ENCODE results near the gene PPP1R15B.

Gene PPP1R15B

GRCh38 chr1:204419064-204419403 is 7.4 kb upstream of the PPP1R15B start:
- no peak for DNase-seq

DNA sequence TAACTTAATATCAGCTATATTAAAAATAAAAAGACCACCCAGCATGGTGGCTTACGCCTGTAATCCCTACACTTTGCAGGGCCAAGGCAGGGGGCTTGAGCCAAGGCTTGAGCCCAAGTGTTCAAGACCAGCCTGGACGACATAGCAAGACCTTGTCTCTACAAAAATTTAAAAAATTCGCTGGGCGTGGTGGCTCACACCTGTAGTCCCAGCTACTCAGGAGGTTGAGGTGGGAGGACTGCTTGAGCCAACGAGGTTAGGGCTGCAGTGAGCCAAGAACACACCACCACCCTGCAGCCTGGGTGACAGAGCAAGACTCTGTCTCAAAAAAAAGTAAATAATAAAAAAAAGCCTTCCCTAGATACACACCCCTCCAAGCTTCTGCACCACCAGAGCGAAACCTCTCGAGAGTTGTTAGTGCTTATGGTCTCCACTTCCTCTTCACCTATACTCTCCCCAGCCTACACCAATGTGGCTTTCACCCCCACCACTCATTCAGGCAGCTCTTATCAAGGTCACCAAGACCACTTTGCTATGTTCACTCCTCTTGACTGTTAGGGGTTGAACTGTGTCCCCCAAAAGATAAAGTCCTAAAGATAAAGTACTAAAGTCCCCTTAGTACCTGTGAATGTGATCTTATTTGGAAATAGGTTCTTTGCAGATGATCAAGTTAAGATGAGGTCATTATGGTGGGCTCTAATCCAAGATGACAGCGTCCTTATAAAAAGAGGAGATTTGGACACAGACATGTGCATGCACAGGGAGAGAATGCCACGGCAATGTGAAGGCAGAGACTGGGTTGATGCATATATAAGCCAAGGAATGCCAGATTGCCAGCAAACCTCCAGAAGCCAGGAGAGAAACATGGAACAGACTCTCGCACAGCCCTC is 6.8 kb upstream of the PPP1R15B start:
- no peak for DNase-seq

GRCh38 chr1:204417074-204417997 is 5.7 kb upstream of the PPP1R15B start:
- no peak for DNase-seq

DNA sequence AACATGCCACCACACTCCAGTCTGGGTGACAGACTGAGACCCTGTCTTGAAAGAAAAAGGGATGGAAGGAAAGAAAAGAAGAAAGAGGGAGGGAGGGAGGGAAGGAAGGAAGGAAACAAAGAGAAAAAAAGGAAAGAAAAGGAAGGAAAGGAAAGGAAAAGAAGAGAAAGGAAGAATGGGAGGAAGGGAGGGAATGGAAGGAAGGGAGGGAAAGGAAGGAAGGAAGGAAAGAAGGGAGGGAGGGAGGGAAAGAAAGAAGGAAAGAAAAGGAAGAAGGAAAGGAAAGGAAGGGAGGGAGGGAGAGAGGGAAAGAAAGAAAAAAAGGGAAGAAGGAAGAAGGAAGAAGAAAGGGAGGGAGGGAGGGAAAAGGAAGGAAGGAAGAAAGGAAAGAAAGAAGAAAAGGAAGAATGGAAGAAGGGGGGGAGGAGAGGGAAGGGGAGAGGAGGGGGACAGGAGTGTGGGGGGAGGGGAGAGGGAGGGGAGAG is 5.0 kb upstream of the PPP1R15B start:
- no peak for DNase-seq

GRCh38 chr1:204415351-204415750 is 3.7 kb upstream of the PPP1R15B start:
- no peak for DNase-seq

DNA sequence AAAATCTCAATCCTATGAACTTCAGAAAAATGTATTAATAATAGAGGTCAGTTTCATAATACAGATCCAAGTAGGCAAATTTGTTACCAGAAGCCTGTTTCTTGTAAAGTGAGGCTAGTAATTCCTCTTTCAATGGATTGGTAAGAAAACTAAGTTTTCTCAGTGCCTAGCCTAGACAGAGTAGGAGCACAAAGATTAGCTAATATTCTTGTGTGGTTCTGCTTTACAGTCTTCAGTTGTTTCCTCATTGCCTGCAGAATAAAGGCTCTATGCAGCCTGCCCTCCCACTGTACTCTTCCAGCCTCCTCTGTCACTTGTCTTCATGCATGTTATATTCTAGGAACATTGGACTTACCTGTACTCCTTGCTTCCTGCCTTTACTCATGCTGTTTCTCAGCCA is 2.4 kb upstream of the PPP1R15B start:
- DNase-seq = no peak

- no peak for DNase-seq
These were observed 1.5 kb upstream of the PPP1R15B start for GRCh38 chr1:204413170-204413535.

- peak; percentile 19 for DNase-seq
These were observed 748 bp downstream of the PPP1R15B start for GRCh38 chr1:204410688-204411450.

DNA sequence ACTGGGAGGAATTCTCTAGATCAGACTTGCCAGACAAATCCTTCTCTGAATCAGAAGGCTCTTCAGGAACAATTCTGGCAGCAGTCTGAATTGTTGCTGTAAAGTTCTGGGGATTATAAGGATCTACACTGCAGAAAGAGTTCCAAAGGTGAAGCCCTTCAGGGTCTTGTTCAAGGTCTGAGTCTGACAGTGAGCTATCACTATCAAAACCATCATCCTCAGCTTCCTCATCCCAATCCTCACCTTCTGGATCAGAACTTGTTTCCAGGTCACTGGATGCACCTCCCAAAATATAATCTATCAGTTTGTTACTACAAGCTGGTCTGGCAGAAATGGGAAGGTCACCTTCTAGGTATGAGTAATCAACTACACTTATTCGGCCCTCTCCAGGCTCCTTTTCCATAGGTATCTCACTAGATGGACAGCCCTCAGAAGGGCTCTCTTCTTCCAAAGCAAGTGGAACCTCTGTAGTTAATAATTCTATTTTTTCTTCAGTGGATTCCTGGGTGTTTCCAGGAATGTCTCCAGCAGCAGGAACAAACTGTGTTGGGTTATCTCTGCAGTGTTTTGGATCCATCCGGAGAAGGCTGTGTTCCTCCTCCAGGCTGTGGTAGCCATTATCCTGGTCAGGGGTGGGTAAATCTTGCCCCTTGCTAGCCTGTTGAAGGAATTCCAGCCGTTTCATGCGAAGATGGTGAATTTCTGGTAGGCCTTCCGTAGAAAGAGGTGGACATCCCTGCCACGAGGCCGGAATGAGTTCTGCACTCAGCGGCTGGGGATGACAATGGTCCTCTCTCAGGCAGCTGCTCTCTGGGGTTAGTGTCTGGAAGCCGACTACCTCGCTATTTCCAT is 1.6 kb downstream of the PPP1R15B start:
- no peak for DNase-seq

DNA sequence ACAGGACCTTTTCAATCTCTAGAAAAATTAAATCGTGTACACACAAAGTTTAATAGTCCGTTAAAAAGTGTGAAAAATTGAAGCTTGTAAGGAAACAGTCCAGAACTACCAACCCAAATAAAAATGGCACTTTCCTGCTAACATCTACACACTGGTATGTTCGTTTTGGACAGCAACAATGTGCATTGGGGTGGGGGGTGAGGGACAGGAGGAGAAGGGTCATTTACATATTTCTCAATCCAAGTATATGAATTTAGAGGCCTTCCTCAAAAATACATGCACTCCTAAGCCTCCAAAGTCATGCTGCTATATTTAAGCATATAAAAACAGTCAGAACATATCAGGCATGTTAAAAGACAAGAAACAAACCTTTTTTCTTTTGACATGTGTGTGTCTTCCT is 2.5 kb downstream of the PPP1R15B start:
- no peak for DNase-seq

DNA sequence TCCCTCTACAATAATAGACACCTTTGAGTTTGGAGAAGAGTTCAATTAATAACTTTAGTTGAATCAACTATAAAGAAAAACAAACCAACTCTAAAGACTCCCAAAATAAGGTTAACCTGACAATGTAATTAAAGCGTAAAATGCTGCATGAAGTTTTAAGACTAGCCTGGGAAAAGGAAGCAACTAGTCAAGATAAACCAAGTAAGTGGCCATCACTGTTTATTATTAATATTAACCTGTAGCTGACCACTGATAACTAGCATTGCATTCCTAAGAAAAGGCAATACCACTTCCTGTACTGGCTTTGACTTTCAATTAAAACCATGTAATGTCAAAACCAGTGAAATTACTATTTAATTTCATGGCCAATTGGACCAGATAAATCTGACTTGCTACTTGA is 3.0 kb downstream of the PPP1R15B start:
- no peak for DNase-seq

- DNase-seq = no peak
These were observed 3.5 kb downstream of the PPP1R15B start for GRCh38 chr1:204408074-204408507.

GRCh38 chr1:204407295-204407971 is 4.2 kb downstream of the PPP1R15B start:
- no peak for DNase-seq

DNA sequence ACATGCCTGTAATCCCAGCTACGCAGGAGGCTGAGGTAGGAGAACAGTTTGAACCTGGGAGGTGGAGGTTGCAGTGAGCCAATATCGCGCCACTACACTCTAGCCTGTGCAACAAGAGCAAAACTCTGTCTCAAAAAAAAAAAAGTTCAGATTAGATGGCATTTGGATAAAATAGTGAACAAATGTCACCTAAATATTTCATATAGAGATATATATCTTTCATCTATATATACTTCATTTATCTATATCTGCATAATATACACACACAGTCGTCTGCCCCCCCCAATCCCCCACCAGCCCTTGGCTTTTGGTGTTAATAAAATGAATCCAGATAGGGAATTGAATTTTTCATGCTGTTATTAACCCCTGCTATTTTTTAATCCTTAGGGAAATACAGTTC is 5.0 kb downstream of the PPP1R15B start:
- no peak for DNase-seq

- no peak for DNase-seq
These were observed 5.6 kb downstream of the PPP1R15B start for GRCh38 chr1:204405988-204406387.

GRCh38 chr1:204404629-204405028 is 7.0 kb downstream of the PPP1R15B start:
- no peak for DNase-seq

- DNase-seq = no peak
These were observed 9.2 kb downstream of the PPP1R15B start for GRCh38 chr1:204402391-204402790.

- DNase-seq = no peak
These were observed 9.9 kb downstream of the PPP1R15B start for GRCh38 chr1:204401730-204402129.

DNA sequence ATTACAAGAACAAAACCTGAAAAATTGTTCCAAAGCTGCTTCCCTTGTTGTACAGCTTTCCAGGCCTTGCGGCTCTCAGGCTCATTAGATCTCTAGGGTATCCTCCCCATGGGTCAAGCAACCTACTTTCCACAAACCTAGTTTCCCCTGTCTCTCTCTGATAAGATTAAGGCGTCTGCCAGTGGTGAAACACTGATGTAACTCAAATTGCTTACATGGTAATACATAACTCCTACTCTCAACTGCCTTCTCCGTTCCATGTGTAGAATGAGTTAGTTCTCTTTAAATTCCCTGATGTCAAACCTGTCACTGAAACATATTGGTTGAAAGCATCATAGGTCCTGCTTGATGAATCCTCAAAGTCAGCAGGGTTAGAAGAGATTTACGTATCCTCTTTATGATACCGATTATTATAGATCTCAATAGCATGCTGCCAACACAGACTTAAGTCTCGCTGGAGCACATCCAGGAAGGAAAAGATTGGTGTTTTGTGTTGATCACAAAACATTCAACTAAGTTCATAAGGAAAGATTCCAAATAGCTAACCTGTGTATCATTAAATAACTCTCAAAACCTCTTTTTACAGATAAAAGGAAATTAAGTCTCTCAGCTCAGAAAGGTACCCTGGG is 10.6 kb downstream of the PPP1R15B start:
- no peak for DNase-seq

DNA sequence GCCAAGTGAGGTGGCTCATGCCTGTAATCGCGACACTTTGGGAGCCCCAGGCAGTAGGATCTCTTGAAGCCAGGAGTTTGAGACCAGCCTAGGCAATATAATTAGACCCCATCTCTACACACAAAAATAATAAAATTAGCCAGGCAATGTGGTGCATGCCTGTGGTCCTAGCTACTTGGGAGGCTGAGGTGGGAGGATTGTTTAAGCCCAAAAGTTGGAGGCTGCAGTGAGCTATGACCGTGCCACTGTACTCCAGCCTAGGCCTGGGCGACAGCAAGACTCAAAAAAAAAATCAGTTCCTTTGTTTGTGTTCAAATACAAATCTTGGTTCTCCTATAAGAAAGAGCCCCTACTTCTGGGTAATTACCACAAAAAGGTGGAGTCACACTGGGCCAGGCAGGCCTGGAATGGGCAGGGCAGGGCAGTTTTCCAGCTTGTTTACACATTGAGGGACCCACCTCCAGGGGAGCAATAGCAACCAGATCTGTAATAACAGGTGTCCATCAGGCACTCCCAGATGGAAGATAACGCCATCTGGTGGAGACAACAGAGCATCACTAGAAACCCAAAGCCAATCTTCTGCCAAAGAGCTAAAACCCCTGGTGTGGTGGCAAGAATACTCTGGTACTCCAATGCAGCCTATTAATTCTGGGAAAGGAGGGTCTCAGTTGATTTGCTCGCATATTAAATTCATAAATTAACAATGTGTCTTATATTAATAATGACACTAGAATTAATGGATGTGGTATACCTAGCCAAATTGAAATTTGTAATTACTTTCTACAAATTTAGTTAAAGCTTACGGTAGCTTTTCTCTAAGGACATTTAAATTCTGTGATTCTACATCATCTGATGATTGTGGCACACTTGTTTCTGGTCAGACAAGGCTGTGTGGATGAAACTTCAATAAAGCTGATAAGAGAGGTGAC is 13.2 kb downstream of the PPP1R15B start:
- DNase-seq = peak; percentile 92
